Activated CD4-positive, alpha-beta T cell treated with anti-CD3 and anti-CD28 coated beads, Interleukin-2, amount 10 ng/mL, durations not matched to agents 7 days and 5 days (primary cell): ENCODE data around the gene MYCBP2. TPM values are rescaled to one million over a fixed set of nuclear protein-coding genes. Genes with fewer than 3 reads are reported as not detected.

Experiments used
- CTCF ChIA-PET: fragments of 350-600 bp; sonication (Branson Sonifier 250); formaldehyde crosslinking; loops from one replicate; lab custom pipeline; 2021; ENCODE audit warnings: antibody characterized with exemption; lab: Charles Lee
- POLR2A ChIA-PET: fragments of 350-600 bp; sonication (Branson Sonifier 250); formaldehyde crosslinking; loops from one replicate; lab custom pipeline; 2021; ENCODE audit warnings: antibody characterized with exemption; lab: Charles Lee
- DNase-seq: peaks from one replicate; pipeline ENCODE4 v3.0.0-alpha.2; 2020
- H3K27ac Mint-ChIP-seq: one replicate; pipeline ENCODE4 v1.8.0; 2021; ENCODE audit warnings: mild to moderate bottlenecking, moderate library complexity, mixed read lengths
- H3K27me3 Mint-ChIP-seq: one replicate; pipeline ENCODE4 v1.8.0; 2021; ENCODE audit warnings: mixed read lengths
- H3K36me3 Mint-ChIP-seq: one replicate; pipeline ENCODE4 v1.8.0; 2021; ENCODE audit warnings: low read depth, mixed read lengths
- H3K4me1 Mint-ChIP-seq: one replicate; pipeline ENCODE4 v1.8.0; 2021; ENCODE audit warnings: mixed read lengths
- H3K4me3 Mint-ChIP-seq: one replicate; pipeline ENCODE4 v1.8.0; 2021; ENCODE audit warnings: mild to moderate bottlenecking, moderate library complexity, mixed read lengths
- H3K9me3 Mint-ChIP-seq: one replicate; pipeline ENCODE4 v1.8.0; 2021; ENCODE audit warnings: mixed read lengths
- total RNA-seq, 2 experiments: library from RNA; stranded (reverse); gene quantifications; one replicate each; pipeline ENCODE4 v1.2.3, GENCODE V29; 2021

MYCBP2 gene
- total RNA-seq, 2 experiments from 2014 or later: 118 to 129 TPM

DNA sequence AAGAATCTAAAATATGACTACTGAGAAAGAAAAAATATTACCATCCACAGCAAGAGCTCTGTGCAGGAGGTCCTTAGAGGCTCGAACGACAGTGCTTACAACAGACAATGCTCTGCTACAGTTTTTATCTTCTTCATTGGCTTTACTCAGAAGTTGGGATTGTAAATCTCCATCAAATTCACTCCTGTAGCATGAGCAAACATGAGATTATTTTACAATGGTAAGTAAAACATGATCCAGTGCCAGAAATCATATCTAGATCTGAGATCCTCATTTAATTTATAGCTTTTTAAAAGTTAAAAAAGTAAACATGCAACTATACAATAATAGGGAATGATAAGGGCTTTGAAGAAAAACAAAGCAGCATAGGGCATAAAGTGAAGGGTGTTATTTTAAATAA, 155.4 kb downstream of the MYCBP2 start:
- POLR2A ChIA-PET: no interaction called here
- peaks cover 45% of the 10 kb centered on the region for H3K36me3 Mint-ChIP-seq
- DNase-seq: no peak
- no peaks in the 10 kb centered on the region for H3K27me3 Mint-ChIP-seq
- CTCF ChIA-PET: no interaction called here
- H3K4me3 Mint-ChIP-seq: no peak overlapping the region
- no peaks in the 10 kb centered on the region for H3K9me3 Mint-ChIP-seq
- peaks cover 8% of the 10 kb centered on the region for H3K4me1 Mint-ChIP-seq
- no peak overlapping the region for H3K27ac Mint-ChIP-seq

DNA sequence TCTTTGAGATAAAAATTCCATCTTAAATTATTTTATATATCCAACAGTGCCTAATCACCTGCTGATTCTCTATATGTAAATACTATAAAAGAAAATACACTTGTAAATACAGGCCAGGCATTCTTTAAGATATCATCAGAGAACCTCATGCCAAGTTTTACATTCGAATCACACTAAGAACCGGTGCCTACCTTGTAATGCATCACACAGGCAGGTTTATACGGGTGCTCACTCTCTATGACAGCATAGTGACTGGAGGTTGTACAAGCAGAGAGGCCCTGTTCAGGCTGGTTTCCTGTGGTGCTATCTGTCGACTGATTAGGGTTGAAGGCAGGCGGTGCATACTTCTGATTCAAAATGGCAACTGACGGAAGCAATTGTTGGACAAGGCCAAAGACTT, 158.7 kb downstream of the MYCBP2 start:
- Mint-ChIP-seq H3K9me3 (no peaks in the 10 kb centered on the region), H3K27ac (no peak overlapping the region), H3K4me3 (no peak overlapping the region), H3K36me3 (peaks cover 67% of the 10 kb centered on the region), H3K27me3 (no peaks in the 10 kb centered on the region), H3K4me1 (peaks cover 8% of the 10 kb centered on the region)
- ChIA-PET CTCF (no interaction called here), POLR2A (no interaction called here)
- no peak for DNase-seq

DNA sequence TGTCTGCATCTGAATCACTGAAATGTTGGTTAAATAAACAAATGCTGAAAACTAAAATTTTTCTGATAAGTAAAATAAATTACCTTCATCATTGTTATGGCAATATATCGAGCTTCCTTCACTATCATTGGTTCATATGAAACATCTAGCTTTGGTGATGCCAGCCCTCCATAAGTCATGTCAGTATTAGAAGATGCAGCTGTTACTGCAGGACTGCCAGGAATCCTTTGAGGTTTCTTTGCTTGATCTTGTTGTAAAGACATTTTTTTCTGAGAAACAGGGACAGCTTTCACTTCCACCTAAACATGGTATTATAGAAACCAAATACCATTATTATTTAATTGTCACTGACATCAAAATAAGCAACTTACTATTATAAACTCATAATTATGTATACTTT, 176.2 kb downstream of the MYCBP2 start:
- Mint-ChIP-seq H3K4me3 (no peak overlapping the region), H3K27me3 (no peaks in the 10 kb centered on the region), H3K4me1 (peaks cover 2% of the 10 kb centered on the region), H3K27ac (no peak overlapping the region), H3K9me3 (no peaks in the 10 kb centered on the region), H3K36me3 (peaks cover 49% of the 10 kb centered on the region)
- DNase-seq: no peak
- ChIA-PET POLR2A (no interaction called here), CTCF (no interaction called here)

DNA sequence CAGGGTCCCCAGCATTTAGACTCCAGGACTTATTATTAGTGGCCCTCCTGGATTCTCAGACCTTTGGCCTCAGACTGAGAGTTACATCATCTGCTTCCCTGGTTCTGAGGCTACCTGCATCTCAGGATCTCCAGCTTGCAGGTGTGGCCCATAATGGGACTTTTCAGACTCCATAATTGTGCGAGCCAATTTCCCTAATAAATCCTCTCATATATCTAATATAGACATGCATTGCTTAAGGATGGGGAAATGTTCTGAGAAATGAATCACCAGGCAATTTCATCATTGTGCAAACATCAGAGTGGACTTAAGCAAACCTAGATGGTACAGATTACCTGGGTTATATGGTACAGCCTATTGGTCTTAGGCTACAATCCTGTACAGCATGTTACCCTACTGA, 183.5 kb downstream of the MYCBP2 start:
- CTCF ChIA-PET: no interaction called here
- no peak for DNase-seq
- Mint-ChIP-seq H3K27me3 (no peaks in the 10 kb centered on the region), H3K4me3 (no peak overlapping the region), H3K4me1 (no peaks in the 10 kb centered on the region), H3K36me3 (peaks cover 54% of the 10 kb centered on the region), H3K27ac (no peak overlapping the region), H3K9me3 (no peaks in the 10 kb centered on the region)
- POLR2A ChIA-PET: no interaction called here

DNA sequence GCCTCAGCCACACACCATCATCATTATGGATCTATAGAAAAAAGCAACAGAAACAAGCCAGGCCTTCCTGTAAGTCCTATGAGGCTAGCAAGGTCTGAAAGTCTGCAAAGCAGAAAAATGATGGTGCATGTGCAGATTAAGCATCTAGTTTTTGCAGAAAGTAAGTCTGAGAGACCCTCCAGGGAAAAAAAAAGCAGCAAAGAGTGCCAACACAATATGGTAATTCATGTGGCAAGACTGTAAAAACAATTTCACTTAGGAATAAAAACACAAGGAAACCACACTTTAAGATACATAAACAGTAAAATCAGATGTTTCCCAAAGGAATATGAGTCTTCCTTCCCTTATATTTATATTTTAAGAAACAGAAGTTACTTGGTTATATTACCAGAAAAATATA, 187.6 kb downstream of the MYCBP2 start:
- peaks cover 4% of the 10 kb centered on the region for H3K4me1 Mint-ChIP-seq
- no peak overlapping the region for H3K27ac Mint-ChIP-seq
- DNase-seq: no peak
- peaks cover 58% of the 10 kb centered on the region for H3K36me3 Mint-ChIP-seq
- POLR2A ChIA-PET: no interaction called here
- H3K9me3 Mint-ChIP-seq: no peaks in the 10 kb centered on the region
- CTCF ChIA-PET: no interaction called here
- no peaks in the 10 kb centered on the region for H3K27me3 Mint-ChIP-seq
- no peak overlapping the region for H3K4me3 Mint-ChIP-seq

DNA sequence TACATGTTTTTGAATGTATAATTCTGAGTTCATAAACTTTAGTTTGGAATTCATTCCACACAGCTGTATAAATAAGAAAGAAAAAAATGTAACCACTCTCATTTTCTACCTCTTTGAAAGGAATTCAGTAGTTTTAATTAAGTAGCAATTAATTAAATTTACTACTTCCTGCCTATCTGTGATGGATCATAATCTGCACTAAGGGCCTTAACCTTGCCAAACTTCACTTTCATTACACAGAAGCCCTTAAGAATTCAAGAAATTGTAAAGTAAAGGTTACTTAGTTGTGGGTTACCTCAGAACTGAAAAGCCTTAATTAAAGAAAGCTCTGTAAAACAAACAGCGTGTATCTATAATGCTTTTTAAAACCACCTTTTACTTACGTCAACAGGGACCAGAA, 188.1 kb downstream of the MYCBP2 start:
- Mint-ChIP-seq H3K27me3 (no peaks in the 10 kb centered on the region), H3K9me3 (no peaks in the 10 kb centered on the region), H3K4me1 (peaks cover 4% of the 10 kb centered on the region), H3K36me3 (peaks cover 58% of the 10 kb centered on the region), H3K27ac (no peak overlapping the region), H3K4me3 (no peak overlapping the region)
- DNase-seq: no peak
- ChIA-PET CTCF (interaction anchor here (0.9 kb wide), 1 partner anchor 27 kb away, joined by 3 read pairs; no protein-coding TSS in a partner anchor), POLR2A (no interaction called here)

DNA sequence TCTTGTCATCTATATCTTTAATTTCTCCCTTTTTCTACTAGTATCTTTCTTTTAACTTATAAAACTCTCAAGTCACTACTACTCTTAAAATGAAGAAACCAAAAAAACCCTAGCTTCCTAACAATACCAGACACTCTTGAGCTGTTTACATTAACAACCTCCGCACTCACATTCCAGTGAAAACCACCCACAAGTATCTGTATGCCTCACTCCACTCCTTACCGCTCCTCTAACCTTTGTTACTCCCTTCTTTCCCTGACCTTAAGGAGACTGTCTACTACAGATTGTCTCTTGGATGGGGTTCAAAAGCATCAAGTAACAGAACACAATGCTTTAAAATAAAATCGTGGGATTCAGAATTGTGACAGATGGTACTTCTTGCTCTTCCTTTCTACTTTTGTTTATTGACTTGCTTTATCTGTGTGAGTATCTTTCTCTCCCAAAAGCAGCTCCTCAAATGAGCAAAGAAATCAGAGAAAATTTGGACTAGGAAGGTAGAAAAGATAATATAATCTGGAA, 189.9 kb downstream of the MYCBP2 start:
- Mint-ChIP-seq H3K36me3 (peaks cover 61% of the 10 kb centered on the region), H3K27ac (no peak overlapping the region), H3K9me3 (no peaks in the 10 kb centered on the region), H3K27me3 (no peaks in the 10 kb centered on the region), H3K4me1 (peaks cover 4% of the 10 kb centered on the region), H3K4me3 (no peak overlapping the region)
- DNase-seq: no peak
- ChIA-PET CTCF (no interaction called here), POLR2A (no interaction called here)

DNA sequence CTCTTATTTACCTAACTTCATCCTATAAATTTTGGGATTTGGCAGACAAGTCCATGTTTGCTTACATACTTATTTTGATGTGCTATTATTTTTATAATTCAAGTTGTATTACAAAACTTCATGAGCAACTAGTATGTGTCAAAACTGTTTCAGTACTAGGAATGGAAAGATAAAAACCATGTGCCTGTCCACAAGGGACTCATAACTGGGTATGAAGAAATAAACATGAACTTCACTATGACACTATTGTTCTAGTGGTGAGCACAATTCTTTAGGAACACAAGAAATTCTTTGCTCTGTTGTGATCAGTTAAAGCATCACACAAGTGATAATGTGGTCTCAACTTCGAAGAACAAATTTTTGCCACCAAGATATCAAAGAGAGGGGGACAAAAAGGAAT, 202.5 kb downstream of the MYCBP2 start:
- ChIA-PET POLR2A (no interaction called here), CTCF (no interaction called here)
- no peak overlapping the region for H3K27ac Mint-ChIP-seq
- no peaks in the 10 kb centered on the region for H3K27me3 Mint-ChIP-seq
- DNase-seq: no peak
- H3K9me3 Mint-ChIP-seq: no peaks in the 10 kb centered on the region
- no peak overlapping the region for H3K4me3 Mint-ChIP-seq
- peaks cover 4% of the 10 kb centered on the region for H3K4me1 Mint-ChIP-seq
- peaks cover 17% of the 10 kb centered on the region for H3K36me3 Mint-ChIP-seq

DNA sequence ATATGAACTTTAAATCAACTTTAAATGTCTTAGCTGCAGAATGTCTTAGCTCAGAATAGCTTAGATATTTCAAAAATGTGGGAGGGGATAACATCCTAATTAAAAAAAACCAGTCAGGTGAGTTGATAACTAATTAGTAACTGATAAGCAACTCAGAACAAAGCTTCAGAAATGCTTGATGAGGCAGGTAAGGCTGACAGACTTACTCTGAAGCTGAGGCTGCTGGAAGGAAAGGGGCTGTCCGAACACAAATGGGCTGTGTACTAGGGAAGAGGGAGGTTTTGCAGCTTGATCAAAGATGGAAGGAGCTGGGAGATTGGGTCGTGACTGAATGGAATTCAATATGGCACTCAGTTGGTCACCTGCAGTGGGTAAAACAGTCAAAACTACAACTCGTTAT, 208.8 kb downstream of the MYCBP2 start:
- peaks cover 45% of the 10 kb centered on the region for H3K36me3 Mint-ChIP-seq
- ChIA-PET POLR2A (no interaction called here), CTCF (interaction anchor here (2.2 kb wide), 1 partner anchor 360 kb away, joined by 5 read pairs; no protein-coding TSS in a partner anchor)
- H3K4me3 Mint-ChIP-seq: no peak overlapping the region
- no peak for DNase-seq
- H3K4me1 Mint-ChIP-seq: peaks cover 4% of the 10 kb centered on the region
- H3K27me3 Mint-ChIP-seq: no peaks in the 10 kb centered on the region
- H3K9me3 Mint-ChIP-seq: no peaks in the 10 kb centered on the region
- H3K27ac Mint-ChIP-seq: no peak overlapping the region

DNA sequence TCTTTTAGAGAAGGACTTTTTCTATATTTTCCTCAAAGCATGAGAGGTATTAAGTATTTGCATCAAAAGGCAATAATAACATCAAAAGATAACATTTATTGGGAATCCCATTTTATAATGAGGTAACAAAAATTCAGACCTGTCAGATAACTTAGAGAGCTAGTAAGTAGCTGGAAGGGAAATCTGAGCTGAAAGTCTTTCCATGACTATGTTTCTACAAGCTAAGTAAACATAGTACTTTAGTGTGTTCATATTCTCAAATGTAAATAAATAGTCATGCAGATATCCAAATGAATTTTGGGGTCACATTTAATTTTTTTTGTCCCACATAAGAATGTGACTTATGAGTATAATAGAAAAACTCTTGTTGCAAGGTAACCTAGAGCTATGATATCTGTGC, 212.6 kb downstream of the MYCBP2 start:
- Mint-ChIP-seq H3K27ac (no peak overlapping the region), H3K9me3 (peaks cover 5% of the 10 kb centered on the region), H3K4me1 (no peaks in the 10 kb centered on the region), H3K36me3 (peaks cover 63% of the 10 kb centered on the region), H3K27me3 (no peaks in the 10 kb centered on the region), H3K4me3 (no peak overlapping the region)
- ChIA-PET CTCF (interaction anchor here (1.0 kb wide), 1 partner anchor 23 kb away, joined by 3 read pairs; no protein-coding TSS in a partner anchor), POLR2A (no interaction called here)
- DNase-seq: no peak

DNA sequence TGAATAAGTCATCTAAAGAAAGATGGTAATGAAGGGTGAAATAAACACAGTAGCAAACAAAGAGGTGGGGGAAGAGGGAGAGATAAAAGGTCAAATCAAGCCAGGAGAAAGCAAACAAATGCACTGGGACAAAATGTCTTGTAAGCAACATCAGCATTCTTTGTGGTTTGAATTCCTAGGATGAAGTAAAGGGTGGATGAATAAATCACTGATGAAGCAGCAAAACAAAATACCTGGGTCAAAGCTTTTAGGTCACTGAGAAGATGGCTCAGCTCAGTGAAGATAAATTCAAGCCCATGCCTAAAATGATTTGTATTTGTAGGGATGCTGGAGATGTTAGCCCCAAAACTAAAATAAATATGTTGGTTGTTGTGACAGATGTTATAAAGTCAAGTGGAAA, 213.4 kb downstream of the MYCBP2 start:
- POLR2A ChIA-PET: no interaction called here
- Mint-ChIP-seq H3K27me3 (no peaks in the 10 kb centered on the region), H3K4me1 (no peaks in the 10 kb centered on the region), H3K36me3 (peaks cover 63% of the 10 kb centered on the region), H3K4me3 (no peak overlapping the region), H3K27ac (no peak overlapping the region), H3K9me3 (peaks cover 5% of the 10 kb centered on the region)
- CTCF ChIA-PET: interaction anchor here (1.0 kb wide), 1 partner anchor 22 kb away, joined by 3 read pairs; no protein-coding TSS in a partner anchor
- no peak for DNase-seq

DNA sequence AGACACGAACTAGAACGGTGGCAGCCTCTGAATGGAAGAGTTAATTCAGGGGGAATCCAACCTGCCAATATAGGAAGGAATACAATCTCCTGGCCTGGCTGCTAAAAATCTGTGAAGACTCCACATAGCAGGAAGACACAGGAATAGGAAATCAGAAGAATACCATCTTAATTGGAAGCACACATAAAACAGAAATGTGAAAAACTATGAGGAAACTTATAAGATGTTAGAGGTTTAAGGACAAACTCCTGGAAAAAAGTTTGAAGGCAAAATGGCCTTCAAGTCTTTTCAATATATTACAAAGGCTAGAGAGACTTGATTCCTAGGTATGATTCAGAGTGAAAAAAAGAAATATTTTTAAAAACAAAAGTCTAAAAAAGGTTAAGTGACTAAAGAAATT, 221.8 kb downstream of the MYCBP2 start:
- POLR2A ChIA-PET: no interaction called here
- Mint-ChIP-seq H3K9me3 (no peaks in the 10 kb centered on the region), H3K4me1 (no peaks in the 10 kb centered on the region), H3K36me3 (peaks cover 12% of the 10 kb centered on the region), H3K4me3 (no peak overlapping the region), H3K27ac (no peak overlapping the region), H3K27me3 (no peaks in the 10 kb centered on the region)
- CTCF ChIA-PET: no interaction called here
- no peak for DNase-seq

DNA sequence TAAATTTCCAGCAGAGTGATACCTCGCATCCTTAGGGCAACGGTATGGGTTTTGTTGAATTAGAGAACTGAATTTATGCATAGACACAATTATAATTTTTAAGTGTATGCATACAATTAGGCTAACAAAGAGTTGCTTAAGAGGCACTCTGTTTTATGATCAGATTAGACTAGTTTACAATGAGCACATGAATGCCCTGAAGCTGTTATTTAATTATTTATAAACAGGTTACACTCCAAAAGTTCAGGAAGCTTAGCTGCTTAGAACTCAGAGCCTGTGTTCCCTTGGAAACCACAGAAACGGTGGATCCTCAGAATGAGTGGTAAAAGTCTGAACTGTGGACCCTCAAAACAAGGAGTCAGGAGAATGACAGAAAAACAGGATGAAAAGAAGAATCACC, 227.5 kb downstream of the MYCBP2 start:
- no peak for DNase-seq
- Mint-ChIP-seq H3K36me3 (peaks cover 38% of the 10 kb centered on the region), H3K4me1 (no peaks in the 10 kb centered on the region), H3K27me3 (no peaks in the 10 kb centered on the region), H3K27ac (no peak overlapping the region), H3K9me3 (no peaks in the 10 kb centered on the region), H3K4me3 (no peak overlapping the region)
- CTCF ChIA-PET: interaction anchor here (0.6 kb wide), 1 partner anchor 10 kb away, joined by 3 read pairs; no protein-coding TSS in a partner anchor
- POLR2A ChIA-PET: no interaction called here

DNA sequence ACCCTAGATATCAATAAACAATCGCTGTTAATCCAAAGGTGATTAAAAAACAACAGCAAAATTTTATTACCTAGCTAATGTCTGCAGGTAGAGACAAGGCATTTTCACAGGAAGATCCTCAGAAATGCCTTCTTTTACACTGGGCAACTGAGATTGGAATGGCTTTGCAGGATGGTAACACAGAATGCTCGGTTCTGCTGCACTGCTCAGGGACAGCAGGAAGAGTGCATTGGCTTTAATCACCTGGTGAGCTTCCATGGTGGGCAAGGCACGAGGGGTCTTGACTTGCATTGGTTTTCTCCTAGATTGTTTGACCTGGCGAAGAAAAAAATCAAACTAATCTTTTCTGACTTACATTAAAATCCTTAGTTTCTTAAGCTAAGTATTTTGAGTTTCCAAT, 231.6 kb downstream of the MYCBP2 start:
- H3K4me3 Mint-ChIP-seq: no peak overlapping the region

More for the DNA sequence above, 231.6 kb downstream of the MYCBP2 start:
- ChIA-PET CTCF (interaction anchor here (1.4 kb wide), 1 partner anchor 10 kb away, joined by 3 read pairs; no protein-coding TSS in a partner anchor), POLR2A (no interaction called here)
- H3K4me1 Mint-ChIP-seq: no peaks in the 10 kb centered on the region
- no peak overlapping the region for H3K27ac Mint-ChIP-seq
- no peak for DNase-seq
- no peaks in the 10 kb centered on the region for H3K27me3 Mint-ChIP-seq
- H3K9me3 Mint-ChIP-seq: no peaks in the 10 kb centered on the region
- peaks cover 56% of the 10 kb centered on the region for H3K36me3 Mint-ChIP-seq
